A549 (cell line): ENCODE results near the gene CBR4. TPM values are rescaled to one million over a fixed set of nuclear protein-coding genes. Genes with fewer than 3 reads are reported as not detected.
"Not testable (repeated sequence)": the region's sequence is repeated elsewhere in the genome, so short reads cannot be mapped to it uniquely, and the experiment has no call there.

ENCODE experiments used
- ATAC-seq, 2 experiments: fragments of 200-7000 bp in 1 of 2; fragments of >200 bp in 1 of 2; cut with Nextera tagmentation in 1 of 2; cut with Tn5 transposase in 1 of 2; 3 replicates each; pipeline versions ENCODE4 v1.8.0 to v1.9.1; 2018 to 2020; ENCODE audit warnings: mild to moderate bottlenecking in 1 of 2, moderate library complexity in 1 of 2
- CTCF ChIA-PET: fragments of 300-600 bp; sonication (Branson Sonifier 250); formaldehyde crosslinking; extraction: SDS; loops from one replicate; lab custom pipeline; 2021; ENCODE audit warnings: antibody characterized with exemption, inconsistent platforms; lab: Yijun Ruan, JAX
- POLR2A ChIA-PET: fragments of 350-600 bp; formaldehyde crosslinking; extraction: SDS; loops from one replicate; lab custom pipeline; 2021; ENCODE audit warnings: antibody characterized with exemption, inconsistent platforms; lab: Yijun Ruan, JAX
- DNase-seq, 2 experiments: peaks; one replicate each; pipeline versions ENCODE4 v3.0.0 to v3.0.0-alpha.2; 2011 to 2016; ENCODE audit warnings: low read depth in 1 of 2, low spot score in 1 of 2
- FAIRE-seq: peaks from 2 replicates; lab custom pipeline; 2011; peaks lifted over from hg19 to GRCh38; lab: Jason Lieb, UNC
- H3K27ac ChIP-seq, 2 experiments: fragments of >200 bp; sonication (Bioruptor Twin); formaldehyde crosslinking; 3 replicates each; pipeline ENCODE4 v1.5.1; 2016 to 2017
- H3K4me1 ChIP-seq: fragments of >200 bp; sonication (Bioruptor Twin); formaldehyde crosslinking; 3 replicates; pipeline ENCODE4 v1.6.1; 2016
- H3K4me2 ChIP-seq: fragments of >200 bp; sonication (Bioruptor Twin); formaldehyde crosslinking; 3 replicates; pipeline ENCODE4 v1.6.1; 2016
- H3K4me3 ChIP-seq: fragments of >200 bp; sonication (Bioruptor Twin); formaldehyde crosslinking; 3 replicates; pipeline ENCODE4 v1.5.1; 2016
- H3K9me3 ChIP-seq: fragments of >200 bp; sonication (Bioruptor Twin); formaldehyde crosslinking; 3 replicates; pipeline ENCODE4 v1.6.1; 2016
- CEBPB ChIP-seq, 2 experiments: fragments of >200 bp in 1 of 2; sonication (Bioruptor Twin) in 1 of 2; formaldehyde crosslinking in 1 of 2; IDR thresholded peaks; 2 replicates each; pipeline ENCODE4 v1.6.1; 2012 to 2016
- CHD2 ChIP-seq: fragments of 150-350 bp; IDR thresholded peaks from 2 replicates; pipeline ENCODE4 v1.6.1; 2014; ENCODE audit warnings: low read length; ENCODE audit not compliant: partially characterized antibody
- CHD4 ChIP-seq: fragments of 200-600 bp; sonication (generic); IDR thresholded peaks from 2 replicates; pipeline ENCODE4 v1.6.1; 2016; ENCODE audit warnings: antibody characterized with exemption, mild to moderate bottlenecking, borderline replicate concordance
- EHF ChIP-seq: fragments of 250-450 bp; sonication (Bioruptor Pico); IDR thresholded peaks from 2 replicates; pipeline ENCODE4 v1.5.0; 2020; ENCODE audit warnings: mild to moderate bottlenecking
- EP300 ChIP-seq, 2 experiments: fragments of >200 bp; sonication (Bioruptor Twin); formaldehyde crosslinking; IDR thresholded peaks; 2 replicates in 1 of 2; 3 replicates in 1 of 2; pipeline ENCODE4 v1.6.1; 2016 to 2017
- ESRRA ChIP-seq: fragments of 150-350 bp; IDR thresholded peaks from 2 replicates; pipeline ENCODE4 v1.6.1; 2014; ENCODE audit warnings: mild to moderate bottlenecking, low read length, borderline replicate concordance
- FOSB ChIP-seq: fragments of 250-450 bp; sonication (Bioruptor Pico); IDR thresholded peaks from 2 replicates; pipeline ENCODE4 v1.5.0; 2020; ENCODE audit warnings: mild to moderate bottlenecking, moderate library complexity
- FOXS1 ChIP-seq: fragments of 250-450 bp; sonication (Bioruptor Pico); IDR thresholded peaks from 2 replicates; pipeline ENCODE4 v1.5.0; 2020; ENCODE audit warnings: mild to moderate bottlenecking, moderate library complexity
- GATA3 ChIP-seq: IDR thresholded peaks from 2 replicates; pipeline ENCODE4 v1.6.1; 2012; ENCODE audit warnings: borderline replicate concordance
- HDAC2 ChIP-seq: fragments of 200-600 bp; sonication (generic); IDR thresholded peaks from 2 replicates; pipeline ENCODE4 v1.6.1; 2016
- HOXB13 ChIP-seq: fragments of 250-450 bp; sonication (Bioruptor Pico); IDR thresholded peaks from 2 replicates; pipeline ENCODE4 v1.5.0; 2020; ENCODE audit warnings: low read depth, mild to moderate bottlenecking, moderate library complexity
- JUN ChIP-seq, 2 experiments: fragments of >200 bp; sonication (Bioruptor Twin); formaldehyde crosslinking; IDR thresholded peaks; 2 replicates in 1 of 2; 3 replicates in 1 of 2; pipeline ENCODE4 v1.6.1; 2016 to 2017
- MAFK ChIP-seq: fragments of 450-650 bp; IDR thresholded peaks from 2 replicates; pipeline ENCODE4 v1.6.1; 2014; ENCODE audit not compliant: partially characterized antibody
- NFE2L2 ChIP-seq: fragments of 150-350 bp; conservative IDR thresholded peaks from 2 replicates; pipeline ENCODE4 v1.6.1; 2014; ENCODE audit warnings: low read length
- POLR2A ChIP-seq: IDR thresholded peaks from 2 replicates; pipeline ENCODE4 v1.6.1; 2012; ENCODE audit warnings: mild to moderate bottlenecking, low read length
- RNF2 ChIP-seq: fragments of 200-600 bp; sonication (generic); IDR thresholded peaks from 2 replicates; pipeline ENCODE4 v1.6.1; 2016; ENCODE audit warnings: low read depth, mild to moderate bottlenecking, antibody characterized with exemption, moderate library complexity, borderline replicate concordance
- SMC3 ChIP-seq: fragments of >200 bp; sonication (Bioruptor Twin); formaldehyde crosslinking; IDR thresholded peaks from 3 replicates; pipeline ENCODE4 v1.6.1; 2018; ENCODE audit warnings: inconsistent platforms
- SREBF2 ChIP-seq: fragments of 450-650 bp; IDR thresholded peaks from 2 replicates; pipeline ENCODE4 v1.6.1; 2014; ENCODE audit warnings: mild to moderate bottlenecking, moderate library complexity
- ZC3H11A ChIP-seq: fragments of 450-650 bp; IDR thresholded peaks from 2 replicates; pipeline ENCODE4 v1.6.1; 2014; ENCODE audit warnings: antibody characterized with exemption, mild to moderate bottlenecking
- ZNF302 ChIP-seq: fragments of 250-450 bp; sonication (Bioruptor Pico); IDR thresholded peaks from 2 replicates; pipeline ENCODE4 v1.9.0; 2021; ENCODE audit warnings: inconsistent platforms, mild to moderate bottlenecking, moderate library complexity
- WGBS: methylation state at CpG from one replicate; pipeline ENCODE4 v1.1.6; 2017; ENCODE audit errors: missing lambda C conversion rate; 5-methylcytosine and 5-hydroxymethylcytosine counted together
- polyA plus RNA-seq, 4 experiments: library from polyadenylated mRNA; depleted of rRNA in 3 of 4; stranded (reverse); fragments of >200 nt; fragmentation: RNase III in 1 of 4; extraction: RNeasy Plus Mini Kit Qiagen cat#74134 plus additional on column Dnase treatment in 1 of 4; gene quantifications; 2 replicates in 3 of 4; 3 replicates in 1 of 4; pipeline ENCODE4 v1.2.3, GENCODE V29; 2011 to 2017
- TF ChIP-seq, protein P1 (sequence below): fragments of 150-350 bp; IDR thresholded peaks from 2 replicates; pipeline ENCODE4 v1.6.1; 2014; ENCODE audit warnings: low read depth, mild to moderate bottlenecking, low read length
- TF ChIP-seq, protein P2 (sequence below): fragments of 200-600 bp; sonication (generic); IDR thresholded peaks from 2 replicates; pipeline ENCODE4 v1.6.1; 2016; ENCODE audit warnings: antibody characterized with exemption, mild to moderate bottlenecking, moderate library complexity
- TF ChIP-seq, protein P3 (sequence below): IDR thresholded peaks from 2 replicates; pipeline ENCODE4 v1.6.1; 2012; ENCODE audit warnings: low read depth, borderline replicate concordance
- TF ChIP-seq, protein P4 (sequence below): fragments of >200 bp; sonication (Bioruptor Twin); formaldehyde crosslinking; IDR thresholded peaks from 2 replicates; pipeline ENCODE4 v1.6.1; 2016
- TF ChIP-seq, protein P5 (sequence below): IDR thresholded peaks from 2 replicates; pipeline ENCODE4 v1.6.1; 2012
- TF ChIP-seq, protein P6 (sequence below): fragments of 250-450 bp; sonication (Bioruptor Pico); IDR thresholded peaks from 2 replicates; pipeline ENCODE4 v1.5.0; 2020; ENCODE audit warnings: low read depth, mild to moderate bottlenecking, moderate library complexity
- TF ChIP-seq, protein P7 (sequence below): fragments of 250-450 bp; sonication (Bioruptor Pico); IDR thresholded peaks from 2 replicates; pipeline ENCODE4 v1.5.0; 2021; ENCODE audit warnings: mild to moderate bottlenecking, moderate library complexity, borderline replicate concordance

Gene CBR4
- polyA plus RNA-seq, 2 of the 4 experiments (the other 2 are of a cell fraction): 8.9 to 9.3 TPM

DNA sequence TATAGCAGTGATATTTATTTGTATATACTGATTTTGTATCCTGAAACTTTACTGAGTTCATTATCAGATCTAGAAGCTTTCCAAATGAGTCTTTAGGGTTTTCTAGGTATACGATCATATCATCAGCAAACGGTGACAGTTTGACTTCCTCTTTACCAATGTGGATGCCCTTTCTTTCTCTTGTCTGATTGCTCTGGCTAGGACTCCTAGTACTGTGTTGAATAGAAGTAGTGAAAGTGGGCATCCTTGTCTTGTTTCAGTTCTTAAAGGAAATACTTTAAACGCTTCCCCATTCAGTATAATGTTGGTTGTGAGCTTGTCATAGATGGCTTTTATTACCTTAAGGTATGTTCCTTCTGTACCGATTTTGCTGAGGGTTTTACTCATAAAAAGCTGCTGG, 37.5 kb downstream of the CBR4 start (continued):
- TF ChIP-seq CHD2 (no peak), EP300 (IDR thresholded peaks at IDR 0.05) (no peak), SMC3 (no peak), CHD4 (no peak), MAFK (no peak)

DNA sequence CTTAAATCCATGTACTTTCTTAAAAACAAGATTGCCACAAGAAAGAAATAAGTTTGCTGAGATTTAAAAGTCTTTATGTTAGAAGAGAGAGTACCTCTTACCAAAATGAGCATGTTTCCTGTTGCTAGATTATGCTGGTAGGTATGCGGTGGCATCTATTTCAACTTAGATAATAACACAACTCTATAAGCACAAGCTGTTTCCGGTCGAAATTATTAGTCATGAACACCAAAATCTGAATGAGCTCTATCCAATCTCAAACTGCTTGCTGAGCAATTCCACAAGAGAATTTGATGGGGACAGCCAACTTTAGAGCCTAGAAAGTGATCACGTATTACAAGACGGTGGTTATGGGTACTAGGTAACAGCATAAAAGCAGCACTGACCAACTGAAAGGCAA, 49.3 kb downstream of the CBR4 start:
- no peak for DNase-seq
- H3K9me3 ChIP-seq: no peaks in the 10 kb centered on the region
- TF ChIP-seq POLR2A (no peak), ZNF302 (CRISPR knock-in tag) (no peak), FOXS1 (CRISPR knock-in tag) (no peak), SREBF2 (no peak), HDAC2 (no peak)
- TF ChIP-seq, protein P1, sequence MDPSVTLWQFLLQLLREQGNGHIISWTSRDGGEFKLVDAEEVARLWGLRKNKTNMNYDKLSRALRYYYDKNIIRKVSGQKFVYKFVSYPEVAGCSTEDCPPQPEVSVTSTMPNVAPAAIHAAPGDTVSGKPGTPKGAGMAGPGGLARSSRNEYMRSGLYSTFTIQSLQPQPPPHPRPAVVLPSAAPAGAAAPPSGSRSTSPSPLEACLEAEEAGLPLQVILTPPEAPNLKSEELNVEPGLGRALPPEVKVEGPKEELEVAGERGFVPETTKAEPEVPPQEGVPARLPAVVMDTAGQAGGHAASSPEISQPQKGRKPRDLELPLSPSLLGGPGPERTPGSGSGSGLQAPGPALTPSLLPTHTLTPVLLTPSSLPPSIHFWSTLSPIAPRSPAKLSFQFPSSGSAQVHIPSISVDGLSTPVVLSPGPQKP: no peak
- TF ChIP-seq, protein P2, sequence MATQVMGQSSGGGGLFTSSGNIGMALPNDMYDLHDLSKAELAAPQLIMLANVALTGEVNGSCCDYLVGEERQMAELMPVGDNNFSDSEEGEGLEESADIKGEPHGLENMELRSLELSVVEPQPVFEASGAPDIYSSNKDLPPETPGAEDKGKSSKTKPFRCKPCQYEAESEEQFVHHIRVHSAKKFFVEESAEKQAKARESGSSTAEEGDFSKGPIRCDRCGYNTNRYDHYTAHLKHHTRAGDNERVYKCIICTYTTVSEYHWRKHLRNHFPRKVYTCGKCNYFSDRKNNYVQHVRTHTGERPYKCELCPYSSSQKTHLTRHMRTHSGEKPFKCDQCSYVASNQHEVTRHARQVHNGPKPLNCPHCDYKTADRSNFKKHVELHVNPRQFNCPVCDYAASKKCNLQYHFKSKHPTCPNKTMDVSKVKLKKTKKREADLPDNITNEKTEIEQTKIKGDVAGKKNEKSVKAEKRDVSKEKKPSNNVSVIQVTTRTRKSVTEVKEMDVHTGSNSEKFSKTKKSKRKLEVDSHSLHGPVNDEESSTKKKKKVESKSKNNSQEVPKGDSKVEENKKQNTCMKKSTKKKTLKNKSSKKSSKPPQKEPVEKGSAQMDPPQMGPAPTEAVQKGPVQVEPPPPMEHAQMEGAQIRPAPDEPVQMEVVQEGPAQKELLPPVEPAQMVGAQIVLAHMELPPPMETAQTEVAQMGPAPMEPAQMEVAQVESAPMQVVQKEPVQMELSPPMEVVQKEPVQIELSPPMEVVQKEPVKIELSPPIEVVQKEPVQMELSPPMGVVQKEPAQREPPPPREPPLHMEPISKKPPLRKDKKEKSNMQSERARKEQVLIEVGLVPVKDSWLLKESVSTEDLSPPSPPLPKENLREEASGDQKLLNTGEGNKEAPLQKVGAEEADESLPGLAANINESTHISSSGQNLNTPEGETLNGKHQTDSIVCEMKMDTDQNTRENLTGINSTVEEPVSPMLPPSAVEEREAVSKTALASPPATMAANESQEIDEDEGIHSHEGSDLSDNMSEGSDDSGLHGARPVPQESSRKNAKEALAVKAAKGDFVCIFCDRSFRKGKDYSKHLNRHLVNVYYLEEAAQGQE: no peak
- TF ChIP-seq, protein P3, sequence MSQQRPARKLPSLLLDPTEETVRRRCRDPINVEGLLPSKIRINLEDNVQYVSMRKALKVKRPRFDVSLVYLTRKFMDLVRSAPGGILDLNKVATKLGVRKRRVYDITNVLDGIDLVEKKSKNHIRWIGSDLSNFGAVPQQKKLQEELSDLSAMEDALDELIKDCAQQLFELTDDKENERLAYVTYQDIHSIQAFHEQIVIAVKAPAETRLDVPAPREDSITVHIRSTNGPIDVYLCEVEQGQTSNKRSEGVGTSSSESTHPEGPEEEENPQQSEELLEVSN: no peak
- no peak overlapping the region for H3K27ac ChIP-seq
- no peak overlapping the region for H3K4me2 ChIP-seq
- ChIA-PET POLR2A (no interaction called here), CTCF (no interaction called here)
- WGBS: 91% methylated on average over 5 of the region's 5 CpGs
- H3K4me1 ChIP-seq: no peaks in the 10 kb centered on the region
- no peak for ATAC-seq
- FAIRE-seq: no peak
- no peak overlapping the region for H3K4me3 ChIP-seq

DNA sequence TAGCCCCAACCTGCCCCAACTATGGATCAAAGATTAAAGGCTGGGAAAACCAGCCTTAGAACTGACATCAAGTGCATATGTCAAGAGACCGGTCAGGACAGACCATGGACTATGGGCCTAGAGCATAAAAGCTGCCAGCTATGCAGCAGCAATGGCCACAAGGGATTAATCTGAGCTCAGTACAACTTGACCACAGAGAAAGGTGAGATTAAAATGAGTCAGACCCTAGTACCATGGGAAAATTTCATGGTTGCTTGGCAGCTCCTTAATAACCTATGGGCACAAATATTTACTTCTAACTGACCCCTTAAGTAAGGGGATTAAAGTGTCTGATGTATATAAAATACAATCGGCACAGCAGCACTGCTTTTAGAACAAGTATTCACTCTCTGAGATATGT, 54.4 kb downstream of the CBR4 start:
- Histone ChIP-seq H3K9me3 (no peaks in the 10 kb centered on the region), H3K27ac (no peak overlapping the region), H3K4me3 (no peak overlapping the region), H3K4me1 (no peaks in the 10 kb centered on the region), H3K4me2 (no peak overlapping the region)
- TF ChIP-seq, protein P4, sequence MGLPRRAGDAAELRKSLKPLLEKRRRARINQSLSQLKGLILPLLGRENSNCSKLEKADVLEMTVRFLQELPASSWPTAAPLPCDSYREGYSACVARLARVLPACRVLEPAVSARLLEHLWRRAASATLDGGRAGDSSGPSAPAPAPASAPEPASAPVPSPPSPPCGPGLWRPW: no peak
- TF ChIP-seq EHF (CRISPR knock-in tag) (no peak), FOSB (CRISPR knock-in tag) (no peak), POLR2A (no peak), NFE2L2 (no peak), HOXB13 (CRISPR knock-in tag) (no peak), GATA3 (no peak), ESRRA (no peak), RNF2 (no peak), ZC3H11A (no peak), CEBPB (IDR thresholded peaks at IDR 0.05) (no peak), FOXS1 (CRISPR knock-in tag) (no peak), JUN (IDR thresholded peaks at IDR 0.05) (no peak), SMC3 (no peak)
- TF ChIP-seq, protein P5, sequence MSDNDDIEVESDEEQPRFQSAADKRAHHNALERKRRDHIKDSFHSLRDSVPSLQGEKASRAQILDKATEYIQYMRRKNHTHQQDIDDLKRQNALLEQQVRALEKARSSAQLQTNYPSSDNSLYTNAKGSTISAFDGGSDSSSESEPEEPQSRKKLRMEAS: no peak
- TF ChIP-seq, protein P6, sequence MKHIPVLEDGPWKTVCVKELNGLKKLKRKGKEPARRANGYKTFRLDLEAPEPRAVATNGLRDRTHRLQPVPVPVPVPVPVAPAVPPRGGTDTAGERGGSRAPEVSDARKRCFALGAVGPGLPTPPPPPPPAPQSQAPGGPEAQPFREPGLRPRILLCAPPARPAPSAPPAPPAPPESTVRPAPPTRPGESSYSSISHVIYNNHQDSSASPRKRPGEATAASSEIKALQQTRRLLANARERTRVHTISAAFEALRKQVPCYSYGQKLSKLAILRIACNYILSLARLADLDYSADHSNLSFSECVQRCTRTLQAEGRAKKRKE: no peak
- TF ChIP-seq, protein P7, sequence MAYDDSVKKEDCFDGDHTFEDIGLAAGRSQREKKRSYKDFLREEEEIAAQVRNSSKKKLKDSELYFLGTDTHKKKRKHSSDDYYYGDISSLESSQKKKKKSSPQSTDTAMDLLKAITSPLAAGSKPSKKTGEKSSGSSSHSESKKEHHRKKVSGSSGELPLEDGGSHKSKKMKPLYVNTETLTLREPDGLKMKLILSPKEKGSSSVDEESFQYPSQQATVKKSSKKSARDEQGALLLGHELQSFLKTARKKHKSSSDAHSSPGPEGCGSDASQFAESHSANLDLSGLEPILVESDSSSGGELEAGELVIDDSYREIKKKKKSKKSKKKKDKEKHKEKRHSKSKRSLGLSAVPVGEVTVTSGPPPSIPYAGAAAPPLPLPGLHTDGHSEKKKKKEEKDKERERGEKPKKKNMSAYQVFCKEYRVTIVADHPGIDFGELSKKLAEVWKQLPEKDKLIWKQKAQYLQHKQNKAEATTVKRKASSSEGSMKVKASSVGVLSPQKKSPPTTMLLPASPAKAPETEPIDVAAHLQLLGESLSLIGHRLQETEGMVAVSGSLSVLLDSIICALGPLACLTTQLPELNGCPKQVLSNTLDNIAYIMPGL (CRISPR knock-in tag): no peak
- ChIA-PET CTCF (no interaction called here), POLR2A (no interaction called here)
- DNase-seq: no peak
- no peak for FAIRE-seq
- 91% methylated on average over 2 of the region's 2 CpGs for WGBS
- no peak for ATAC-seq

DNA sequence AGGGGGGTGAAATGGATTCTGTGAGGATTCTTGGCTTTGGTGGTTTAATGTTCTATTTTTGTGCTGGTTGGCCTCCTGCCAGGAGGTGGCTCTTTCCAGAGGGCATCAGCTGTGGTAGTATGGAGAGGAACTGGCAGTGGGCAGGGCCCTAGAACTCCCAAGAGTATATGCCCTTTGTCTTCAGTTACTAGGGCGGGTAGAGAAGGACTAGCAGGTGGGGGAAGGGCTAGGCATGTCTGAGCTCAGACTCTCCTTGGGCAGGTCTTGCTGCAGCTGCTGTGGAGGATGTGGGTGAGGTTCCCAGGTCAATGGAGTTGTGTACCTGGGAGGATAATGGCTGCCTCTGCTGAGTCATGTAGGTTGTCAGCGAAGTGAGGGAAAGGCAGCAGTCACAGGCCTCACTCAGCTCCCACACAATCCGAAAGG, 57.2 kb downstream of the CBR4 start:
- FAIRE-seq, ATAC-seq, H3K27ac ChIP-seq, H3K9me3 ChIP-seq, H3K4me1 ChIP-seq, POLR2A ChIA-PET, H3K4me2 ChIP-seq, DNase-seq, H3K4me3 ChIP-seq: not testable (repeated sequence)
- CTCF ChIA-PET: interaction anchor here (1.1 to 1.3 kb wide), 3 partner anchors 9 to 607 kb away, joined by 3 to 4 read pairs (median 3); no protein-coding TSS in a partner anchor
- 79% methylated on average over 3 of the region's 3 CpGs for WGBS
